ENCODE data around the gene EPHB2.

- TF ChIP-seq BHLHE40 (IDR thresholded peaks at IDR 0.05; ENCODE audit: low read depth, low read length): no peak
- TF ChIP-seq CTCF (conservative IDR thresholded peaks at IDR 0.05; ENCODE audit: low read depth, low read length): no peak
- no peak for TF ChIP-seq MXI1 (IDR thresholded peaks at IDR 0.05; ENCODE audit: borderline replicate concordance, low read depth, low read length)
These were observed 166.7 kb downstream of the EPHB2 start for GRCh38 chr1:22877112-22877915.

Measured in IMR-90 (cell line).